ENCODE results near the gene PRKG1. TPM values are rescaled to one million over a fixed set of nuclear protein-coding genes. Genes with fewer than 3 reads are reported as not detected.

PRKG1 gene
- total and polyA plus RNA-seq, 4 donors, result 0.46 to 5.1 (median 1.5) TPM

DNA sequence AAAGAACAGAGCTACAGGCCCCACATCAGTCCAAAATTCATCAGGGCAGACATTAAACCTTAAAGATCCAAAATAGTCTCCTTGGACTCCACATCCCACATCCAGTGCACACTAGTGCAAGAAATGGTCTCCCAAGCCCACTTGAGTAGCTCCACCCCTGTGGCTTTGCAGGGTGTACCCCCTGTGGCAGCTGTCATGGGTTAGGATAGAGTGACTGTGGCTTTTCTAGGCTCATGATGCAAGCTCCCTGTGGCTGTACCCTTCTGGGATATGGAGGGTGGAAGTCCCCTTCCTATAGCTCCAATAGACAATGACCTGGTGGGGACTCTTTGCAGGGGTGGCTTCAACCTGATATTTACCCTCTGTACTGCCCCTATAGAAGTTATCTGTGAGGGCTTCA is 1111.0 kb downstream of the PRKG1 start:
- no peak for DNase-seq (ENCODE audit: low spot score)
- H3K27ac ChIP-seq (ENCODE audit: low read depth in 1 of 2, low read length in 2 of 2), result no peak overlapping the region
- no peak overlapping the region for H3K4me3 ChIP-seq (ENCODE audit: low read depth in 1 of 3, low read length in 3 of 3)
- no peak overlapping the region for H3K9ac ChIP-seq (ENCODE audit: low read depth in 1 of 2, low read length in 2 of 2)
- H3K9me3 ChIP-seq (ENCODE audit: control insufficient read depth in 4 of 4, low read length in 3 of 4), result no peaks in the 10 kb centered on the region
- H3K4me1 ChIP-seq (ENCODE audit: control insufficient read depth in 4 of 4, insufficient read depth in 4 of 4, low read length in 3 of 4), result no peaks in the 10 kb centered on the region
- no peak for TF ChIP-seq HNF4G (IDR thresholded peaks at IDR 0.05)
- TF ChIP-seq, protein P1, sequence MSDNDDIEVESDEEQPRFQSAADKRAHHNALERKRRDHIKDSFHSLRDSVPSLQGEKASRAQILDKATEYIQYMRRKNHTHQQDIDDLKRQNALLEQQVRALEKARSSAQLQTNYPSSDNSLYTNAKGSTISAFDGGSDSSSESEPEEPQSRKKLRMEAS (IDR thresholded peaks at IDR 0.05), result no peak
- TF ChIP-seq JUND (IDR thresholded peaks at IDR 0.05), result no peak
- no peaks in the 10 kb centered on the region for H3K27me3 ChIP-seq (ENCODE audit: control insufficient read depth in 4 of 4, insufficient read depth in 4 of 4, low read length in 3 of 4)
- no peaks in the 10 kb centered on the region for H3K36me3 ChIP-seq (ENCODE audit: control insufficient read depth in 4 of 4, insufficient read depth in 3 of 4, low read depth in 1 of 4, low read length in 3 of 4)

DNA sequence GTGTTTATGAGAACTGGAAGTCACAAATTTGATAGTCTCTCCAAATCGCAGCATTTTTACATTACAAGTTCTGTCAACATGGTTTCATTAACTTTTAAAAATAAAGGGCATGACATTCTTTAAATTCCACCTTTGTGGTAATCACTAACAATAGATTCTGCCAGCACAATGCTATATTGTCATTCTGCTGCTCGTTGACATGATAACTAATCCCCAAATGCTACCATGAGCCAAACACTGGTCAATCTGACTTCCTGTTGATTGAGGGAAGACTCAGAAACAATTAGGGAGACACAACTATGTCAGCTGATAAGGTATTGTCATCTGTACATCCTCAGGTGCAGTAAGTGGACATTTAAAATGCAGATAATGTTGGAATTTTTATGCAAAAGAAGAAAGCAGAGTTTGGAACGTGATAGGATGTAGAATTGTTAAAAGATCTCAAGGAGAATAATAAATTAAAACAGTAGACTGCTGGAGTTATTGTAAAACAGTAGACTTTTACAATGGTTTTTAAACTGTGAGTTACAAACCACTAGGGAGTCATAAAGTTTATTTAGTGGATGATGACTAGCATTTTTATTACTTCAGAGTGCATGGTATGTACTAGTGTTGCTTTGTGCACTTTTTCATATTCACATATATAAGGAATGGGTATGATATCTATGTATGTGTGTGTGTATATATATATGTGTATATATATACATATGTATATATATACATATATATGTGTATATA is 1113.4 kb downstream of the PRKG1 start:
- H3K9me3 ChIP-seq (ENCODE audit: control insufficient read depth in 4 of 4, low read length in 3 of 4), result no peaks in the 10 kb centered on the region
- no peak overlapping the region for H3K9ac ChIP-seq (ENCODE audit: low read depth in 1 of 2, low read length in 2 of 2)
- 61% methylated on average over 3 of the region's 3 CpGs for WGBS
- H3K4me1 ChIP-seq (ENCODE audit: control insufficient read depth in 4 of 4, insufficient read depth in 4 of 4, low read length in 3 of 4), result no peaks in the 10 kb centered on the region
- H3K27ac ChIP-seq (ENCODE audit: low read depth in 1 of 2, low read length in 2 of 2), result no peak overlapping the region
- no peak for TF ChIP-seq RXRA (IDR thresholded peaks at IDR 0.05)
- TF ChIP-seq, protein P1 (IDR thresholded peaks at IDR 0.05), result no peak
- no peak for TF ChIP-seq TAF1 (conservative IDR thresholded peaks at IDR 0.05)
- no peak for TF ChIP-seq FOXA1 (IDR thresholded peaks at IDR 0.05)
- TF ChIP-seq NR2F2 (IDR thresholded peaks at IDR 0.05), result no peak
- TF ChIP-seq FOXA2 (IDR thresholded peaks at IDR 0.05), result no peak
- TF ChIP-seq EGR1 (IDR thresholded peaks at IDR 0.05; ENCODE audit: low read depth in 2 of 2), result no peak
- no peak for TF ChIP-seq HNF4G (IDR thresholded peaks at IDR 0.05)
- no peak for TF ChIP-seq JUND (IDR thresholded peaks at IDR 0.05)
- TF ChIP-seq, protein P2, sequence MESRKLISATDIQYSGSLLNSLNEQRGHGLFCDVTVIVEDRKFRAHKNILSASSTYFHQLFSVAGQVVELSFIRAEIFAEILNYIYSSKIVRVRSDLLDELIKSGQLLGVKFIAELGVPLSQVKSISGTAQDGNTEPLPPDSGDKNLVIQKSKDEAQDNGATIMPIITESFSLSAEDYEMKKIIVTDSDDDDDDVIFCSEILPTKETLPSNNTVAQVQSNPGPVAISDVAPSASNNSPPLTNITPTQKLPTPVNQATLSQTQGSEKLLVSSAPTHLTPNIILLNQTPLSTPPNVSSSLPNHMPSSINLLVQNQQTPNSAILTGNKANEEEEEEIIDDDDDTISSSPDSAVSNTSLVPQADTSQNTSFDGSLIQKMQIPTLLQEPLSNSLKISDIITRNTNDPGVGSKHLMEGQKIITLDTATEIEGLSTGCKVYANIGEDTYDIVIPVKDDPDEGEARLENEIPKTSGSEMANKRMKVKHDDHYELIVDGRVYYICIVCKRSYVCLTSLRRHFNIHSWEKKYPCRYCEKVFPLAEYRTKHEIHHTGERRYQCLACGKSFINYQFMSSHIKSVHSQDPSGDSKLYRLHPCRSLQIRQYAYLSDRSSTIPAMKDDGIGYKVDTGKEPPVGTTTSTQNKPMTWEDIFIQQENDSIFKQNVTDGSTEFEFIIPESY (IDR thresholded peaks at IDR 0.05), result no peak
- no peak for TF ChIP-seq SP1 (IDR thresholded peaks at IDR 0.05)
- no peaks in the 10 kb centered on the region for H3K36me3 ChIP-seq (ENCODE audit: control insufficient read depth in 4 of 4, insufficient read depth in 3 of 4, low read depth in 1 of 4, low read length in 3 of 4)
- no peak overlapping the region for H3K4me3 ChIP-seq (ENCODE audit: low read depth in 1 of 3, low read length in 3 of 3)
- no peaks in the 10 kb centered on the region for H3K27me3 ChIP-seq (ENCODE audit: control insufficient read depth in 4 of 4, insufficient read depth in 4 of 4, low read length in 3 of 4)
- no peak for DNase-seq (ENCODE audit: low spot score)

DNA sequence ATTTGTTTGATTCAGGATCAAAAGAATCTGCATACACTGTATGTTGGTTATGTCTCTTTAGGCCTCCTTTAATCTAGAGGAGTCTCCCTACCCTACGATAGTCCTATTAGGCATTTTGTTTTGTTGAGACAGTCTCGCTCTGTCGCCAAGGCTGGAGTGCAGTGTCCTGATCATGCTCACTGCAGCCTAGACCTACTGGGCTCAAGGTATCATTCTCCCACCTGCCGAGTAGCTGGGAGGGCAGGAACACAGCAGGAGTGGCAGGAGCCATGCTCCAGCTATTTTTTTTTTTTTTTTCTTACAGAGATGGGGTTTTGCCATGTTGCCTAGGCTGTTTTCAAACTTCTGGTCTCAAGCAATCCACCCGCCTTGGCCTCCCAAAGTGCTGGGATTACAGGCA is 1116.8 kb downstream of the PRKG1 start:
- TF ChIP-seq, protein P1 (IDR thresholded peaks at IDR 0.05), result no peak
- TF ChIP-seq SP1 (IDR thresholded peaks at IDR 0.05), result no peak
- no peak for TF ChIP-seq JUND (IDR thresholded peaks at IDR 0.05)
- TF ChIP-seq TAF1 (conservative IDR thresholded peaks at IDR 0.05), result no peak
- TF ChIP-seq FOXA1 (IDR thresholded peaks at IDR 0.05), result no peak
- no peak for TF ChIP-seq GABPA (IDR thresholded peaks at IDR 0.05 in 1 of 2, conservative IDR thresholded peaks at IDR 0.05 in 1 of 2)
- TF ChIP-seq HNF4G (IDR thresholded peaks at IDR 0.05), result no peak
- TF ChIP-seq, protein P2 (IDR thresholded peaks at IDR 0.05), result no peak
- TF ChIP-seq HNF4A (conservative IDR thresholded peaks at IDR 0.05), result no peak
- no peak overlapping the region for H3K9ac ChIP-seq (ENCODE audit: low read depth in 1 of 2, low read length in 2 of 2)
- no peak overlapping the region for H3K27ac ChIP-seq (ENCODE audit: low read depth in 1 of 2, low read length in 2 of 2)
- H3K36me3 ChIP-seq (ENCODE audit: control insufficient read depth in 4 of 4, insufficient read depth in 3 of 4, low read depth in 1 of 4, low read length in 3 of 4), result no peaks in the 10 kb centered on the region
- H3K27me3 ChIP-seq (ENCODE audit: control insufficient read depth in 4 of 4, insufficient read depth in 4 of 4, low read length in 3 of 4), result no peaks in the 10 kb centered on the region
- H3K4me1 ChIP-seq (ENCODE audit: control insufficient read depth in 4 of 4, insufficient read depth in 4 of 4, low read length in 3 of 4), result no peaks in the 10 kb centered on the region
- no peaks in the 10 kb centered on the region for H3K9me3 ChIP-seq (ENCODE audit: control insufficient read depth in 4 of 4, low read length in 3 of 4)
- 90% methylated on average over 5 of the region's 5 CpGs for WGBS
- H3K4me3 ChIP-seq (ENCODE audit: low read depth in 1 of 3, low read length in 3 of 3), result no peak overlapping the region
- no peak for DNase-seq (ENCODE audit: low spot score)
